GM12875 (cell line): Measurements from ENCODE around the gene MRPL50.
A peak's percentile ranks its signal among the peaks of the same experiment; 100 is the strongest.
"Not testable (repeated sequence)": the region's sequence is repeated elsewhere in the genome, so short reads cannot be mapped to it uniquely, and the experiment has no call there.

ENCODE experiments used
- H3K4me3 ChIP-seq: one replicate; pipeline ENCODE4 v1.5.1; 2011; ENCODE audit warnings: low read depth, low read length, control low read depth
- TF ChIP-seq, protein P1 (sequence below): IDR thresholded peaks from 2 replicates; pipeline ENCODE4 v1.5.1; 2011; ENCODE audit warnings: low read depth, mild to moderate bottlenecking, control low read depth, inconsistent platforms, low read length, moderate library complexity, borderline replicate concordance; ENCODE audit not compliant: insufficient read depth

MRPL50 gene

DNA sequence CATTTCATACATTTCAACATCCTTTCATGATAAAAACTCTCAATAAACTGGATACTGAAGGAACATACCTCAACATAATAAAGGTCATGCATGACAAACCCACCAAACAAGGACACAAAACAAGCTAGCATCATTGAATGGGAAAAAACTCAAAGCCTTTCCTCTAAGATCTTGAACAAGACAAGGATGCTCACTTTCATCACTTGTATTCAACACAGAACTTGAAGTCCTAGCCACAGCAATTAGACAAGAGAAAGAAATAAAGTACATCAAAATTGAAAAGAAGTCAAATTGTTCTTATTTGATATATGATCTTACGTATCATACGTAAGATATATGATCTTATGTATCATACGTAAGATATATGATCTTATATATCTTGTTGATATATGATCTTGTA is 5.3 kb downstream of the MRPL50 start:
- TF ChIP-seq, protein P1, sequence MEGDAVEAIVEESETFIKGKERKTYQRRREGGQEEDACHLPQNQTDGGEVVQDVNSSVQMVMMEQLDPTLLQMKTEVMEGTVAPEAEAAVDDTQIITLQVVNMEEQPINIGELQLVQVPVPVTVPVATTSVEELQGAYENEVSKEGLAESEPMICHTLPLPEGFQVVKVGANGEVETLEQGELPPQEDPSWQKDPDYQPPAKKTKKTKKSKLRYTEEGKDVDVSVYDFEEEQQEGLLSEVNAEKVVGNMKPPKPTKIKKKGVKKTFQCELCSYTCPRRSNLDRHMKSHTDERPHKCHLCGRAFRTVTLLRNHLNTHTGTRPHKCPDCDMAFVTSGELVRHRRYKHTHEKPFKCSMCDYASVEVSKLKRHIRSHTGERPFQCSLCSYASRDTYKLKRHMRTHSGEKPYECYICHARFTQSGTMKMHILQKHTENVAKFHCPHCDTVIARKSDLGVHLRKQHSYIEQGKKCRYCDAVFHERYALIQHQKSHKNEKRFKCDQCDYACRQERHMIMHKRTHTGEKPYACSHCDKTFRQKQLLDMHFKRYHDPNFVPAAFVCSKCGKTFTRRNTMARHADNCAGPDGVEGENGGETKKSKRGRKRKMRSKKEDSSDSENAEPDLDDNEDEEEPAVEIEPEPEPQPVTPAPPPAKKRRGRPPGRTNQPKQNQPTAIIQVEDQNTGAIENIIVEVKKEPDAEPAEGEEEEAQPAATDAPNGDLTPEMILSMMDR, result no peak
- H3K4me3 ChIP-seq, result no peak overlapping the region

DNA sequence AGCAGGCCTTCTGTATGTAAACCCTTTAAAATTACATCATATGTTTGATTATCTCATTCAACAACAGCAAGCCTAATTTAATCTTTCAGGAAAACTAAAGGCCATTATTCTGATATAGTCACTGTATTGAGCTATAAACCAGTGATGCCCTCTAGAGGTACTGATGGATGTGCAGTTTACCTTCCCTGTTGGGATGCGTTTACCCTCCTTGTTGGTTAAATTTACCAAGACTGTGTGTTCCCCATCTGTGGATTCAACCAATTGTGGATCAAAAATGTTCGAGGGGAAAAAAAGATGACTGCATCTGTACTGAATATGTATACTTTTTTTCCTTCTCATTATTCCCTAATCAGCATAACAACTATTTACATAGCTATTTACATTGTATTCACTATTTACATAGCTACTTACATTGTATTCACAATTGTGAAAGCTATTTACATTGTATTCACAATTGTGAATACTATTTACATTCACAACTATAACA is 9.9 kb downstream of the MRPL50 start:
- TF ChIP-seq, protein P1, result no peak
- no peak overlapping the region for H3K4me3 ChIP-seq

DNA sequence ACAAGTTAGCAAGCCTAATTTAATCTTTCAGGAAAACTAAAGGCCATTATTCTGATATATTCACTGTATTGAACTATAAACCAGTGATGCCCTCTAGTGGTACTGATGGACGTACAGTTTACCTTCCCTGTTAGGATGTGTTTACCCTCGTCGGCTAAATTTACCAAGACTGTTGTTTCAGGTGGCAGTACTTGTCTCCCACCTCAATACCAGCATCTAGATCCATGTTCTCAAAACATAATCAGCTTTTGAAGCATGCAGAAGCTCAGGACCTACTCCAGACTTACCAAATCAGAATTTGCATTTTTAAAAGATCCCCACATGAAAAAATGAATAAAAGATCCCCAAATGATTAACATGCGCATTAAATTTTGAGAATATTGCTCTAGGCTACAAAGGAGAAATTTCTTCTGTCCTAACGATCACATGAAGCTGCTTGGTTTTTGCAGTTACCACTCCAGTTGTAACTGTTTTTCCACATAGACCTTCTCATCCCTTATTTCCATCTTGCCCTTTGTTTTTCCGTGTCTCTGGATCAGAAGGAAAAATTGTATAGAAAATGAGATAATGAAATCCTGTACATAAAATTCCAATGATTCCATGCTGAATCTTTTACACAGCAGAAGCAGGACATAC is 10.4 kb downstream of the MRPL50 start:
- no peak overlapping the region for H3K4me3 ChIP-seq
- TF ChIP-seq, protein P1, result peak; percentile 47; the same call in 1 of the 2 replicates

DNA sequence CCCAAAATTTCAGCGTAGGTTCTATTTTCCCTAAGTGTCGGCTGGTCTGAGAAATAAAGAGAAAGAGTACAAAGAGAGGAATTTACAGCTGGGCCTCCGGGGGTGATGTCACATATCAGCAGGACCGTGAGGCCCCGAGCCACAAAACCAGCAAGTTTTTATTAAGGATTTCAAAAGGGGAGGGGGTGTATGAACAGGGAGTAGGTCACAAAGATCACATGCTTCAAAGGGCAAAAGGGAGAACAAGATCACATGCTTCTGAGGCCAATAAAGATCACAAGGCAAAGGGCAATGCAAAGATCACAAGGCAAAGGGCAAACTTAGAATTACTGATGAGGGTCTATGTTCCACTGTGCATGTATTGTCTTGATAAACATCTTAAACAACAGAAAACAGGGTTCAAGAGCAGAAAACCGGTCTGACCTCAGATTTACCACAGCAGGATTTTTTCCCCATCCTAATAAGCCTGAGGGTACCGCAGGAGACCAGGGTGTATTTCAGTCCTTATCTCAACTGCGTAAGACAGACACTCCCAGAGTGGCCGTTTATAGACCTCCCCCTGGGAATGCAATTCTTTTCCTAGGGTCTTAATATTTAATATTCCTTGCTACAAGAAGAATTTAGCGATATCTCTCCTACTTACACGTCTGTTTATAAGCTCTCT is 13.4 kb downstream of the MRPL50 start, which contains the start of gene BAAT:
Gene BAAT, minus strand, starts transcription at position 134 of the 664 bp plus-strand sequence. CDS start 13,602 bp downstream, outside the sequence.
- not testable (repeated sequence) for H3K4me3 ChIP-seq

DNA sequence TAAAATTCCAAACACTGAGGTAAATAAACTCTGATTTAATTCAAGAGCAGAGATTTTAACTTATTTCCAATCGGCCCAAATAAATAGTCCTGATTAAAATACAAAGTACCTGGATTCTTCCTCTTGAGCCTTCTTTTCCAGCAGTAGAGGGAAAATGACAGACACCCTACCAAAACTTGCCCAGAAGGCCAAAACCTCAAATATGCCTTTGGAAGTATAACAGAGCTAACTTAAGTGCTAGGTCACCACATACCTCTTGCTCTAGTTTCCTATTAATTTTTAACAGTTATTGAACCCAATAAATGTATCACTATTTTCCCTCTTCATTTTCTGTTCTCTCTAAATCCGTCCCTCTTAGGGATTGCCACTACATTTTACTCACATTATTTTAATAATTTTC is 15.1 kb downstream of the MRPL50 start:
- H3K4me3 ChIP-seq, result no peak overlapping the region
- TF ChIP-seq, protein P1, result no peak

DNA sequence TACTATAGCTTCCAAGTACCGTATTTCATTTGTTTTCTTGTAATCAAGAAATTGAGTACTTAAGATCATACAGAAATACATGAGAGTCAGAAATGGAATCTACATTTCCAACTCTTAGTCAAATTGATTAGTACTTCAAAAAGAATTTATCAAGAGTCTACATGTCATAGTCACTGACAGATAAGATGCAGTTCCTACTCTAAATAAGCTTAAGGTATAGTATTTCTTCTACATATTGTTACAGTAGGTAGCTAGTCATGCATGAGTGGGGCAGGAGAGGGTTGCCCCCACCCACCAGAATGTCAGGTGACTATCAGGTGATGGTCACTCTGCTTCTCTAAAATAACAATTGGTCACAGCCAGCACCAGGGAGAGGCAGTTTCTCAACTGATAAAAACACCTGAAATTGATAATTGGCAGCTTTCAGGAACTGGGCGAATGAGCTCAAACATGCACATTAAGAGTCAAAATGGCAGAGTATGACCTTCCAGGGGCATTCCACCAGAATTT is 16.5 kb downstream of the MRPL50 start:
- no peak overlapping the region for H3K4me3 ChIP-seq
- TF ChIP-seq, protein P1, result no peak

DNA sequence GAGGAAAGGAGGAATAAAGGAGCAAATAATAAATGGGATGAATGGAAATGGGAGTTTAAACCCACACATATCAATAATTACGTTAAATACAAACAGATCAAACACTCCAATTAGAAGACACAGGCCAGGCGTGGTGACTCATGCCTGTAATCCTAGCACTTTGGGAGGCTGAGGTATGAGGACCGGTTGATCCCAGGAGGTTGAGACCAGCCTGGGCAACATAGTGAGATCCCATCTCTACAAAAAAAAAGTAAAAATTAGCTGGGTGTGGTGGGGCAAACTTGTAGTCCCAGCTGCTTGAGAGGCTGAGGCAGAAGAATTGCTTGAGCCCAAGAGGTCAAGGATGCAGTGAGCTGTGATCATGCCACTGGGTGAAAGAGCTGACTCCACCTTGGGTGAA is 17.3 kb downstream of the MRPL50 start:
- H3K4me3 ChIP-seq, result no peak overlapping the region
- TF ChIP-seq, protein P1, result no peak
